H1 (cell line): ENCODE results near the gene TRIM65.

Experiments
- CTCF ChIP-seq, 3 experiments: IDR thresholded peaks; 1 replicate in 2 of 3; 2 replicates in 1 of 3; pipeline versions ENCODE4 v1.5.1 to v1.6.1; 2011; ENCODE audit warnings: low read length in 3 of 3, mild to moderate bottlenecking in 3 of 3, inconsistent platforms in 2 of 3, low read depth in 1 of 3, moderate library complexity in 1 of 3; ENCODE audit not compliant: insufficient read depth in 1 of 3; ENCODE audit errors: control extremely low read depth in 1 of 3
- E2F6 ChIP-seq: IDR thresholded peaks from 2 replicates; pipeline ENCODE4 v1.6.1; 2012; ENCODE audit warnings: inconsistent platforms
- EP300 ChIP-seq, 2 experiments: IDR thresholded peaks; 1 replicate in 1 of 2; 2 replicates in 1 of 2; pipeline ENCODE4 v1.6.1; 2011 to 2012; ENCODE audit warnings: low read depth in 2 of 2, low read length in 2 of 2, mild to moderate bottlenecking in 2 of 2, borderline replicate concordance in 1 of 2, inconsistent platforms in 1 of 2, moderate library complexity in 1 of 2
- EZH2 ChIP-seq: fragments of 200-600 bp; sonication (generic); IDR thresholded peaks from 2 replicates; pipeline ENCODE4 v1.7.1; 2012; ENCODE audit warnings: low read depth, mild to moderate bottlenecking, moderate library complexity, low read length, inconsistent platforms; ENCODE audit not compliant: severe bottlenecking
- FOSL1 ChIP-seq: IDR thresholded peaks from 2 replicates; pipeline ENCODE4 v1.6.1; 2011; ENCODE audit warnings: mild to moderate bottlenecking, low read depth, low read length, moderate library complexity; ENCODE audit not compliant: insufficient read depth
- HDAC2 ChIP-seq, 2 experiments: fragments of 300-600 bp in 1 of 2; sonication (generic) in 1 of 2; IDR thresholded peaks; 2 replicates each; pipeline ENCODE4 v1.6.1; 2011 to 2012; ENCODE audit warnings: low read depth in 2 of 2, low read length in 2 of 2, mild to moderate bottlenecking in 2 of 2, moderate library complexity in 2 of 2, borderline replicate concordance in 1 of 2, inconsistent platforms in 1 of 2
- POLR2AphosphoS5 ChIP-seq: IDR thresholded peaks from 2 replicates; pipeline ENCODE4 v1.6.1; 2011; ENCODE audit warnings: low read depth, low read length
- RFX5 ChIP-seq: IDR thresholded peaks from 2 replicates; pipeline ENCODE4 v1.6.1; 2011; ENCODE audit warnings: low read depth, low read length, improper control_type of control experiment, borderline replicate concordance
- SP1 ChIP-seq: IDR thresholded peaks from 2 replicates; pipeline ENCODE4 v1.6.1; 2011; ENCODE audit warnings: low read depth, low read length
- SP4 ChIP-seq: IDR thresholded peaks from 2 replicates; pipeline ENCODE4 v1.6.1; 2012; ENCODE audit warnings: low read length, inconsistent platforms
- TAF1 ChIP-seq: IDR thresholded peaks from 2 replicates; pipeline ENCODE4 v1.6.1; 2011; ENCODE audit warnings: mild to moderate bottlenecking, low read depth, low read length
- YY1 ChIP-seq: IDR thresholded peaks from 2 replicates; pipeline ENCODE4 v1.6.1; 2011; ENCODE audit warnings: low read depth, mild to moderate bottlenecking, low read length
- TF ChIP-seq, protein P1 (sequence below): IDR thresholded peaks from 2 replicates; pipeline ENCODE4 v1.6.1; 2012; ENCODE audit warnings: inconsistent platforms

GRCh38 chr17:75845933-75846691 is 50.6 kb downstream of the TRIM65 start:
- TF ChIP-seq EZH2 (no peak), SP1 (no peak), POLR2AphosphoS5 (no peak), SP4 (no peak), CTCF (IDR thresholded peaks at IDR 0.05; ENCODE audit: control extremely low read depth in 1 of 3, insufficient read depth in 1 of 3, low read depth in 1 of 3, low read length in 3 of 3) (no peak), YY1 (no peak), E2F6 (no peak), RFX5 (no peak), EP300 (IDR thresholded peaks at IDR 0.05; ENCODE audit: borderline replicate concordance in 1 of 2, low read depth in 2 of 2, low read length in 2 of 2) (no peak), HDAC2 (IDR thresholded peaks at IDR 0.05; ENCODE audit: borderline replicate concordance in 1 of 2, low read depth in 2 of 2, low read length in 2 of 2) (no peak), TAF1 (no peak), FOSL1 (no peak)
- TF ChIP-seq, protein P1, sequence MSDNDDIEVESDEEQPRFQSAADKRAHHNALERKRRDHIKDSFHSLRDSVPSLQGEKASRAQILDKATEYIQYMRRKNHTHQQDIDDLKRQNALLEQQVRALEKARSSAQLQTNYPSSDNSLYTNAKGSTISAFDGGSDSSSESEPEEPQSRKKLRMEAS = no peak
